Heart left ventricle (tissue), 13 donors: ENCODE measurements around the gene GHR.

Experiments used
- CTCF ChIP-seq, 12 donors: fragments of 200-600 bp; sonication (generic) in 4 of 12; IDR thresholded peaks; one replicate each; pipeline versions ENCODE4 v1.5.0 to v1.8.0; 2018 to 2022; ENCODE audit warnings: antibody characterized with exemption in 12 of 12, mild to moderate bottlenecking in 5 of 12
- POLR2A ChIP-seq, 2 donors: fragments of 450-650 bp; IDR thresholded peaks; one replicate each; pipeline ENCODE4 v1.6.1; 2017; ENCODE audit warnings: antibody characterized with exemption in 2 of 2, mild to moderate bottlenecking in 2 of 2, moderate library complexity in 2 of 2
- donor health status: ischemic (EF 13 %, LVEDD 7.1; RV severe dilation, severe dysfunction).
- donor health status: DM: no; HTN: yes; CAD: no.
- donor health status: DM: no; HTN: no; CAD: no.
- donor health status: ischemic (EF 25% LVEDD 6.9; RV normal size, moderate dysfunction).
- donor health status: ischemic (EF 25% LVEDD 5.7; RV mildly dilated, moderate dysfunction).
- donor health status: ischemic (EF 35%, LVEDD 5.7; RV mildly dilated, moderate dysfunction).
- donor health status: nonischemic (EF 11% LVEDD 7.7; RV severe dilation, severe dysfunction).
- donor health status: DM: yes; HTN: yes; CAD: no.
- donor health status: PGD.
- donor health status: ischemic (EF 29% LVEDD 5.4; RV normal size, mild dysfunction).
- donor health status: nonischemic (EF 23%, LVEDD 6.1; RV moderate dilation, normal function).

DNA sequence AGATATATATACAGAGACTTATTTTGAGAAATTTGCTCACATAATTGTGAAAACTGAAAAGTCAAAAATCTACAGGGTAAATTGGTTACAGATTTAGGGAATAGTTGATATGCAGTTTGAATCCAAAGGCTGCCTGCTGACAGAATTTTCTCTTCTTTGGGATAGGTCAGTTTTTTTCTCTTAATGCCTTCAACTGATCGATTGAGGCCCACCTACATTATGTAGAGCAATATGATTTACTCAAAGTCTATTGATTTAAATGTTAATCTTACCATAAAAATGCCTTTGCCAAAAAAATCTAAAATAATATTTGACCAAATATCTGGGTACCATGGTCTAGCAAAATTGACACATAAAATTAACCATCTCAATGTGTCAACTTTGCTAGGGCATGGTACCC is 3.9 kb upstream of the GHR start:
- TF ChIP-seq CTCF (IDR thresholded peaks at IDR 0.05) = no peak
- TF ChIP-seq POLR2A (IDR thresholded peaks at IDR 0.05) = no peak
